ENCODE results near the gene CADPS2.
"Not testable (repeated sequence)": the region's sequence is repeated elsewhere in the genome, so short reads cannot be mapped to it uniquely, and the experiment has no call there.

Gene CADPS2

GRCh38 chr7:122658856-122659255 is 227.4 kb downstream of the CADPS2 start:
- DNase-seq: no peak

- no peak for DNase-seq
Observed at GRCh38 chr7:122653685-122654084, 232.6 kb downstream of the CADPS2 start.

GRCh38 chr7:122652876-122653275 is 233.4 kb downstream of the CADPS2 start:
- DNase-seq: no peak

DNA sequence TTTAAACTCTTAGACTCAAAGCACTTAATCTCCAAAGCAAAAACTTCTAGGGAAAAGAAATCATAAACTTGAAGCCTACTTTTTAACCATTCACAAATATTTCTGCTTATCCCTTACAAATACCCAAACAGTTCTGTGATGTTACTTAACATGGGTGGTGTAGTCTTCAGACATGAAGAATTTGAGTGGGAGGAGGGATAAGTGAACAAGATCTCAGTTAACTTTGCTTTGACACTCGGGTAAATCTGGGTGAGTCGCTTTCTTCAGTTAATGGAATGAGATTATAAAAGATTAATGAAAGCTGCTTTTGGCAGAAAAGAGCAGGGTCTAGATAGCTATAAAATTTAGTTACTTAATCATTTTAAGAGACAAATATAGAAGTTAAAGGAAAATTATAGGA is 234.8 kb downstream of the CADPS2 start:
- DNase-seq: no peak

GRCh38 chr7:122643250-122643649 is 243.0 kb downstream of the CADPS2 start:
- no peak for DNase-seq

GRCh38 chr7:122638459-122638858 is 247.8 kb downstream of the CADPS2 start:
- no peak for DNase-seq

- no peak for DNase-seq
Observed at GRCh38 chr7:122637784-122638183, 248.5 kb downstream of the CADPS2 start.

- DNase-seq: not testable (repeated sequence)
Observed at GRCh38 chr7:122635481-122635880, 250.8 kb downstream of the CADPS2 start.

DNA sequence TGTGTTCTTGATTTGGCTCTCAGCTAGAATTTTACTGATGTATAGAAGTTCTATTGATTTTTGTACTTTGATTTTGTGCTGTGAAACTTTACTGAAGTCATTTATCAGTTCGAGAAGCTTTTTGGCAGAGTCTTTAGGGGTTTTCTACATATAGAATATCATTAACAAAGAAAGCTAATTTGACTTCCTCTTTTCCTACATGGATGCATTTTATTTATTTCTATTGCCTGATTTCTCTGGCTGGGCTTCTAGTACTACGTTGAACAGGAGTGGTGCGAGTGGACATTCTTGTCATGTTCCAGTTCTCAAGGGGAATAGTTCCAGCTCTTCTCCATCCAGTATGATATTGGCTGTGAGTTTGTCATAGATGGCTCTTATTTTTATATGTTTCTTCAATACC is 252.8 kb downstream of the CADPS2 start:
- no peak for DNase-seq

DNA sequence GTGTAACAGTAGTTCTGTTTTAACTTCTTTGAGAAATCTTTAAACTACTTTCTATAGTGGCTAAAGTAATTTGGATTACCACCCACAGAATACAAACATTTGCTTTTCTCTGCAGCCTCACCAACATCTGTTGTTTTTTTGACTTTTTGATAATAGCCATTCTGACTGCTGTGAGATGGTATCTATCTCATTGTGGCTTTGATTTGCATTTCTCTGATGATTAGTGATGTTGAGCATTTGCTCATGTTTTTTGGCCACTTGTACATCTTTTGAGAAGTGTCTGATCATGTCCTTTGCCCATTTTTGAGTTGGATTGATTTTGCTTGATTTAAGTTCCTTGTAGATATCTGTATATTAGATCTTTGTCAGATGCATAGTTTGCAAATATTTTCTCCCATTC is 254.0 kb downstream of the CADPS2 start:
- no peak for DNase-seq

GRCh38 chr7:122629412-122629953 is 256.8 kb downstream of the CADPS2 start:
- DNase-seq: no peak

GRCh38 chr7:122628651-122629411 is 257.4 kb downstream of the CADPS2 start:
- DNase-seq: no peak

GRCh38 chr7:122626785-122627184 is 259.5 kb downstream of the CADPS2 start:
- no peak for DNase-seq

DNA sequence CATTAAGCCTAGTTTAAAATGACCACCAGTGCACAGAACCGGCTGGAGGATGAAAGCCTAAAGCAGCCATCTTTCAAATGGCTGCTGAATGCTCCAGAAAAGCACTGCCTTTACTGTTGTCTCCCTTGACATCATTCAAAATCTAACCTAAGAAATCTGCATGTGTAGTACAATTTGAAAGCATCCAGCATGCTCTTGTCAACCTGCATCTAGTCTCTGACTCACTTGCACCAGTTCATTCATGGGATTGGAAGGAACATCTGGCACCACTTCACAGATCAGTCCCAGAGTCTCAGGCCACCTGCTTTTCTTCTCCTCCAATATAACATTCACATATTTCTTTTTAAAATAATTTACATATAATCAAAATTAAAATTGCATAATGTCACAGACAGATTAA is 263.6 kb downstream of the CADPS2 start:
- DNase-seq: no peak

- no peak for DNase-seq
Observed at GRCh38 chr7:122619664-122620063, 266.6 kb downstream of the CADPS2 start.

DNA sequence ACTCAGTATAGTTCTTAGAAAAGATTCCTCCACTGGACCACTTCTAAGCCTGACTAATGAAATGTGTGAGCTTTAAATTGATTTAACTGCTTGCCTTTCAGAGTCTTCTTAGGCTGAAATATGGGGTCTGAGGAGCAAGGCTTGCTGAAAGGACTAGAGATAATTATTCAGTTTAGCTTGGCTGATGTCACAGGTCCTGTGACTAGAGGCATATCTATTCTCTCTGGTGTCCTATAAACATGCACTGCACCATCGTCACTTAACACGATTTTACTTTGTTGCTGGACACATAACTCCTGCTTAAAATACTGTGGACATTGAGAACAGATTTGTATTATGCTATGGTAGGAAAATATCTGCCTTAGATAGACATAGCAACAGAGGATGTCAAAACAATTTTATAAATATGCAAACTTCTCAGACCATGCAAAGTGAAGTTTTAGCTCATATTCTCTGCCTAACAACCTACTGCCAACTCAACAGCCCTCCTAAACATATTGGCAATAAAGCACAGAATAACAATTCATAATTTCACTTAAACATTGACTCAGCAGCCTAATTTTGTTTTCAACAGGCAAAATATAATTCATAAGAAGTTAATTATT is 267.6 kb downstream of the CADPS2 start:
- DNase-seq: no peak

DNA sequence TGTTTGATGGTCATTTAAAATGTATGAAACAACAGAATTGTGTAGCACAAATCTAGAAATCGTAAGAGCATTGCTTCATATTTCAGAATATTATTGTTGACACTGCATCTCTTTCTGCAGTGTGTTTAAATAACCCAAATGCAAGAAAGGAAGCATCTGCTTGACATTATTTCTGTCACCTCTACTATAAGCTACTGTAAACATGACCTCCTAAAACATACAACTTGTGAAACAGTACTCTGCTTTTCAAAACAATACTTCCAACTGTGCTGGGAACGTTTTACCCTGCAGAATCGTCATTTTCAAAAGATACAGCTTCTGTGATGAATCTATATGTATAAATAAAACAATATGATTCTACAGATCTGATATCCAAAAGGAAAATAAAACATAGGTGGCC is 269.3 kb downstream of the CADPS2 start:
- no peak for DNase-seq

GRCh38 chr7:122605929-122606328 is 280.3 kb downstream of the CADPS2 start:
- DNase-seq: no peak

DNA sequence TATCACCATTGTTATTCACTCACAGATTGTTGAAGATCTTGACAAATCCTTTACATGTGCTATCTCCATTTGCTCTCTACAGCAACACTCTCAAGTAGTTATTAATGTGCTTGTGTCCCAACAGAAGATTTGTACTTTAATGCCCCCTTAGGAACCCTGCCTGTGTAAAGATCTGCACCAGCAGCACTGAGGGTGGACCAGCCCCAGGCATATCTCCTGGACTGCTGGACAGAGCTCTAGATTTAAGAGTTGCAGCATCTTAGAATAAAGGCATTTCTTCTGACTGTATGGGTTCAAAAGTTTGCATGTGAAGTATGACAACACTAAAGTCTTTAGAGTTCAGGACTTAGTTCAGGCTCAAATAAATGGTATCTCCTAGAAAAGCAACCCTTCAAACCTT is 282.0 kb downstream of the CADPS2 start:
- no peak for DNase-seq

- no peak for DNase-seq
Observed at GRCh38 chr7:122602800-122603199, 283.5 kb downstream of the CADPS2 start.

- DNase-seq: no peak
Observed at GRCh38 chr7:122600630-122601029, 285.6 kb downstream of the CADPS2 start.

GRCh38 chr7:122600042-122600441 is 286.2 kb downstream of the CADPS2 start:
- DNase-seq: no peak

GRCh38 chr7:122597277-122597676 is 289.0 kb downstream of the CADPS2 start:
- DNase-seq: no peak

DNA sequence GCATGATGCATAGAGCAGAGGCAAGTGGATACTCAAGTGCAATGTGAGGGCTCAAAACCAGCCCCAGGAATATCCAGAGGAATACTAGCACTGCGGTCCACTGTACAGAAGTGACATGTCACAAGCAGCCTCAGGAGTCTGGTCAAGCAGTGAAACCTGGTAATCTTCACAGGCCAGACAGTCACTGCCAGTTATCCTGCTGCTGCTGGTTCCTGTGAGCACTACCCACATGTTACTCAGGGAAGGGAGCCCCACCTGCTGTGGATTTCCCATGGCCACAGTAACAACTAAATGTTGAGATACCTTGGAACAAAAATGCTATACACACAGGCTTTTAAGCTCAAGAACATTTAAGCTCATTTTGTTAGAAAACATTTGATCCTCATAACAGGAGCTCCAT is 290.4 kb downstream of the CADPS2 start:
- no peak for DNase-seq

GRCh38 chr7:122588621-122589020 is 297.6 kb downstream of the CADPS2 start:
- no peak for DNase-seq
